Pancreas (tissue), 10 donors: ENCODE data around the gene MYO10. TPM values are rescaled to one million over a fixed set of nuclear protein-coding genes. Genes with fewer than 3 reads are reported as not detected.

Experiments
- ATAC-seq, 4 donors: fragments of 200-7000 bp; cut with Tn5 transposase; one replicate each; pipeline versions ENCODE4 v1.8.0 to v1.9.1; 2020; ENCODE audit warnings: mild to moderate bottlenecking in 4 of 4, moderate library complexity in 4 of 4
- DNase-seq, 6 donors: peaks; one replicate each; pipeline ENCODE4 v3.0.0-alpha.2; 2020
- FAIRE-seq: peaks from 2 replicates; lab custom pipeline; 2012; peaks lifted over from hg19 to GRCh38; lab: Jason Lieb, UNC
- H3K27ac ChIP-seq, 4 donors: fragments of 200-600 bp; sonication (generic); 1 replicate in 3 of 4; 2 replicates in 1 of 4; pipeline versions ENCODE4 v1.5.0 to v1.8.0; 2020
- H3K27me3 ChIP-seq, 4 donors: fragments of 200-600 bp; one replicate each; pipeline ENCODE4 v1.8.0; 2021
- H3K36me3 ChIP-seq, 3 donors: fragments of 200-600 bp; sonication (generic) in 1 of 3; one replicate each; pipeline versions ENCODE4 v1.5.0 to v1.8.0; 2020 to 2021
- H3K4me1 ChIP-seq, 3 donors: fragments of 200-600 bp; one replicate each; pipeline ENCODE4 v1.8.0; 2021
- H3K4me3 ChIP-seq, 4 donors: fragments of 200-600 bp; sonication (generic) in 2 of 4; one replicate each; pipeline versions ENCODE4 v1.5.0 to v1.8.0; 2020 to 2021
- H3K9me3 ChIP-seq, 4 donors: fragments of 200-600 bp; one replicate each; pipeline ENCODE4 v1.8.0; 2021
- WGBS, 2 donors: extraction: QIAGEN DNeasy Blood & Tissue Kit; methylation state at CpG; one replicate each; pipeline ENCODE4 v1.1.7; 2013; 5-methylcytosine and 5-hydroxymethylcytosine counted together
- intact Hi-C, 3 donors: fragments of 100-400 bp; cut with DNase I; formaldehyde crosslinking; loops; one replicate each; pipeline versions ENCODE4 v1.11.1 to v1.14.2; 2022
- polyA plus RNA-seq, 2 donors: library from polyadenylated mRNA; stranded (reverse); fragments of 200-250 nt; gene quantifications; one replicate each; pipeline ENCODE4 v1.2.3, GENCODE V29; 2013
- total RNA-seq, 6 donors: library from RNA; stranded (reverse); fragmentation: NEBNext Ultra II Directional in 4 of 6; extraction: Animal tissue kit (Norgen Biotek cat#: 25700) in 4 of 6; gene quantifications; one replicate each; pipeline versions ENCODE4 v1.2.1 to v1.2.4, GENCODE V29; 2021 to 2023
- TF ChIP-seq, protein P1 (sequence below), 4 donors: fragments of 200-600 bp; sonication (generic) in 3 of 4; IDR thresholded peaks; one replicate each; pipeline versions ENCODE4 v1.5.0 to v1.8.0; 2021; ENCODE audit warnings: antibody characterized with exemption in 4 of 4
- donor health status: healthy with polysubstance abuse.
- donor health status: DM: no; HTN: no; CAD: no; lungs with moderate emphysema.
- donor health status: DM: no; HTN: no; CAD: no.
- donor health status: control.
- donor health status: control.
- donor health status: Bipolar disorder and iron deficiency.
- donor health status: DM: yes; HTN: yes; CAD: no.
- donor health status: DM: no; HTN: no; CAD: no.
- donor health status: DM: no; HTN: no; CAD: no.
- donor health status: DM: yes; HTN: yes; CAD: no.

The MYO10 gene
- total and polyA plus RNA-seq, 8 donors = 11.5 to 47.3 (median 34.8) TPM

GRCh38 chr5:16812448-16812847 is 123.6 kb downstream of the MYO10 start:
- peaks cover 24 to 53% (median 34%) of the 10 kb centered on the region in 3 donors for H3K4me1 ChIP-seq
- no peaks in the 10 kb centered on the region for H3K27me3 ChIP-seq
- H3K36me3 ChIP-seq = peaks cover 0 to 4% (median 0%) of the 10 kb centered on the region in 3 donors
- peak overlapping the region in 2 of 4 donors; percentile 64 to 82 for H3K27ac ChIP-seq
- intact Hi-C loops = loop anchor here in 1 of 3 donors (10.0 kb wide), 1 partner anchor 122 kb away; the partner anchor contains the start of gene MYO10
- DNase-seq (no peak), FAIRE-seq (no peak), ATAC-seq (peak in 3 of 4 donors; percentile 8 to 14 (median 10))
- no peaks in the 10 kb centered on the region for H3K9me3 ChIP-seq
- TF ChIP-seq, protein P1, sequence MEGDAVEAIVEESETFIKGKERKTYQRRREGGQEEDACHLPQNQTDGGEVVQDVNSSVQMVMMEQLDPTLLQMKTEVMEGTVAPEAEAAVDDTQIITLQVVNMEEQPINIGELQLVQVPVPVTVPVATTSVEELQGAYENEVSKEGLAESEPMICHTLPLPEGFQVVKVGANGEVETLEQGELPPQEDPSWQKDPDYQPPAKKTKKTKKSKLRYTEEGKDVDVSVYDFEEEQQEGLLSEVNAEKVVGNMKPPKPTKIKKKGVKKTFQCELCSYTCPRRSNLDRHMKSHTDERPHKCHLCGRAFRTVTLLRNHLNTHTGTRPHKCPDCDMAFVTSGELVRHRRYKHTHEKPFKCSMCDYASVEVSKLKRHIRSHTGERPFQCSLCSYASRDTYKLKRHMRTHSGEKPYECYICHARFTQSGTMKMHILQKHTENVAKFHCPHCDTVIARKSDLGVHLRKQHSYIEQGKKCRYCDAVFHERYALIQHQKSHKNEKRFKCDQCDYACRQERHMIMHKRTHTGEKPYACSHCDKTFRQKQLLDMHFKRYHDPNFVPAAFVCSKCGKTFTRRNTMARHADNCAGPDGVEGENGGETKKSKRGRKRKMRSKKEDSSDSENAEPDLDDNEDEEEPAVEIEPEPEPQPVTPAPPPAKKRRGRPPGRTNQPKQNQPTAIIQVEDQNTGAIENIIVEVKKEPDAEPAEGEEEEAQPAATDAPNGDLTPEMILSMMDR (IDR thresholded peaks at IDR 0.05) = no peak
- 23 to 32% methylated on average over 3 of the region's 3 CpGs for WGBS, 2 donors
- no peak overlapping the region for H3K4me3 ChIP-seq

- no peaks in the 10 kb centered on the region for H3K27me3 ChIP-seq
- intact Hi-C loops = loop anchor here in 1 of 3 donors (10.0 kb wide), 1 partner anchor 124 kb away; the partner anchor contains the start of gene MYO10
- H3K27ac ChIP-seq = peak overlapping the region in 3 of 4 donors; percentile 4 to 13 (median 10)
- 79 to 80% methylated on average over 9 of the region's 9 CpGs for WGBS, 2 donors
- ATAC-seq = no peak
- TF ChIP-seq, protein P1 (IDR thresholded peaks at IDR 0.05) = no peak
- H3K4me1 ChIP-seq = peaks cover 24 to 50% (median 32%) of the 10 kb centered on the region in 3 donors
- H3K4me3 ChIP-seq = no peak overlapping the region
- no peak for FAIRE-seq
- no peaks in the 10 kb centered on the region for H3K9me3 ChIP-seq
- no peak for DNase-seq
- no peaks in the 10 kb centered on the region for H3K36me3 ChIP-seq
These were observed 125.8 kb downstream of the MYO10 start for GRCh38 chr5:16810208-16810854.

DNA sequence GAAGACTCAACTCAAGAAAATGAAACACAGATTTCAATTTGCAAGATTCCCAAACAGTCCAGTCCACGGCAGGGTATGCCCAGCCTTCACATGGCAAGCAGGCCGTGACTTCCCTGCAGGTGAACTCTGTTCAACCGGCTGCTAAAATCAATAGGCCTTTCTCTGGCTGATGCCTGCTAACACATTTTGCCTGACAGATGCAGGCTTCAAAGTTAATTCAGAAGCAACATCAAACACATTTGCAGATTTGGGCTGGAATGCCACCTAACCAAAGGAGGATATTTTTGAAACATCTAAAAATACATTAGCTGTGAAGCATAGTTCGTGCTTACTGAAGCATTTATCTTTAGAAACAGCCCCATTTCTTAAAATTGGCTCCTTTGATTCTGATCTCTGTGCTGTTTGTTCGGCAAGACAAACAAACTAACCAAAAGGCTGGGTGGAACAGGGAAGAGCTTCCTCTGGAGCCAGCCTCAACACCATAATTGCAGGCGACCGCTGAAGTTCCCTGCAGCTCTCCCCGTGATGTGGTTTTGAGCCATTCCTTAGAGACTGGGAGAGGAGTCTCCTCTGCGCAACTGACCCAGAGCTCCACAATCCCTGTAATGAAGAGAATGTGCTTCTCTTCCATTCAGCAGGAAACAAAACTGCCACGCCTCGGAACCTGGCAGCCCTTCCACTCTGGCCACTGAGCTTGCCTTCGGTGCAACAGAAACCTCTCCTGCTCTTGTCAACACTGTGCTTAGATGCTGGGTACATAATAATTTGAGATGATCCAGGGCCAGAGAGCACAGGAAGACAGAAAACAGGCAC is 126.5 kb downstream of the MYO10 start:
- DNase-seq = no peak
- FAIRE-seq = no peak
- WGBS, 2 donors = 42 to 44% methylated on average over 12 of the region's 12 CpGs
- ATAC-seq = peak in 3 of 4 donors; percentile 42 to 54 (median 52)
- Histone ChIP-seq H3K9me3 (no peaks in the 10 kb centered on the region), H3K4me1 (peaks cover 17 to 42% (median 26%) of the 10 kb centered on the region in 3 donors), H3K27me3 (no peaks in the 10 kb centered on the region), H3K4me3 (no peak overlapping the region), H3K36me3 (no peaks in the 10 kb centered on the region), H3K27ac (peak overlapping the region in 3 of 4 donors; percentile 4 to 13 (median 10))
- TF ChIP-seq, protein P1 (IDR thresholded peaks at IDR 0.05) = no peak
- intact Hi-C loops = loop anchor here in 1 of 3 donors (10.0 kb wide), 1 partner anchor 125 kb away; the partner anchor contains the start of gene MYO10

- Histone ChIP-seq H3K36me3 (no peaks in the 10 kb centered on the region), H3K27me3 (no peaks in the 10 kb centered on the region), H3K4me1 (peaks cover 17 to 41% (median 26%) of the 10 kb centered on the region in 3 donors), H3K27ac (peak overlapping the region in 2 of 4 donors; percentile 4 to 10), H3K4me3 (no peak overlapping the region), H3K9me3 (no peaks in the 10 kb centered on the region)
- intact Hi-C loops = no loop called here
- FAIRE-seq (no peak), ATAC-seq (peak in 1 of 4 donors; percentile 3), DNase-seq (no peak)
- TF ChIP-seq, protein P1 (IDR thresholded peaks at IDR 0.05) = no peak
- 92 to 93% methylated on average over 11 of the region's 11 CpGs for WGBS, 2 donors
These were observed 127.1 kb downstream of the MYO10 start for GRCh38 chr5:16809010-16809394.
